Gastrocnemius medialis (tissue), 4 donors: ENCODE data around the gene RAMP2. TPM values are rescaled to one million over a fixed set of nuclear protein-coding genes. Genes with fewer than 3 reads are reported as not detected.

ENCODE experiments used
- ATAC-seq, 2 donors: fragments of 150-250 bp; one replicate each; pipeline ENCODE4 v1.9.1; 2016
- DNase-seq, 2 donors: peaks; one replicate each; pipeline ENCODE4 v3.0.0-alpha.2; 2019
- H3K27ac ChIP-seq, 4 donors: fragments of 200-600 bp; sonication (generic); 1 replicate in 1 of 4; 2 replicates in 3 of 4; pipeline ENCODE4 v1.5.1; 2016 to 2018; ENCODE audit warnings: mild to moderate bottlenecking in 2 of 4, moderate library complexity in 1 of 4
- H3K27me3 ChIP-seq, 3 donors: fragments of 200-600 bp; sonication (generic) in 2 of 3; 1 replicate in 1 of 3; 2 replicates in 2 of 3; pipeline versions ENCODE4 v1.5.1 to v1.6.0; 2016 to 2019; ENCODE audit warnings: mild to moderate bottlenecking in 1 of 3, moderate library complexity in 1 of 3
- H3K36me3 ChIP-seq, 2 donors: fragments of 200-600 bp; sonication (generic) in 1 of 2; one replicate each; pipeline ENCODE4 v1.5.1; 2017 to 2018
- H3K4me1 ChIP-seq, 2 donors: fragments of 200-600 bp; sonication (generic) in 1 of 2; one replicate each; pipeline ENCODE4 v1.5.1; 2016 to 2017; ENCODE audit warnings: mild to moderate bottlenecking in 2 of 2
- H3K4me3 ChIP-seq, 4 donors: fragments of 200-600 bp; sonication (generic) in 3 of 4; 1 replicate in 1 of 4; 2 replicates in 3 of 4; pipeline ENCODE4 v1.5.1; 2016 to 2019; ENCODE audit warnings: mild to moderate bottlenecking in 2 of 4
- H3K9me3 ChIP-seq, 3 donors: fragments of 200-600 bp; sonication (generic) in 2 of 3; 1 replicate in 1 of 3; 2 replicates in 2 of 3; pipeline ENCODE4 v1.5.1; 2016 to 2019
- POLR2A ChIP-seq, 2 donors: fragments of 450-650 bp; IDR thresholded peaks; one replicate each; pipeline ENCODE4 v1.6.1; 2017; ENCODE audit warnings: antibody characterized with exemption in 2 of 2, mild to moderate bottlenecking in 2 of 2, moderate library complexity in 2 of 2
- in situ Hi-C, 4 donors: fragments of 200-750 bp; cut with MboI; loops; one replicate each; pipeline versions ENCODE4 v1.15.0 to v1.8.0; 2017; ENCODE audit warnings: low sequenced_read_pairs in 4 of 4
- intact Hi-C: fragments of 100-400 bp; cut with DNase I; formaldehyde crosslinking; loops from one replicate; pipeline ENCODE4 v1.15.1; 2023; ENCODE audit warnings: low total_unique reads
- total RNA-seq, 4 donors: library from RNA; depleted of rRNA; stranded (reverse); fragments of >200 nt; gene quantifications; one replicate each; pipeline versions ENCODE4 v1.1.0 to v1.2.3, GENCODE V29; 2016
- TF ChIP-seq, protein P1 (sequence below), 5 experiments: fragments of 450-650 bp in 3 of 5; fragments of 200-600 bp in 2 of 5; sonication (generic) in 2 of 5; IDR thresholded peaks in 4 of 5; conservative IDR thresholded peaks in 1 of 5; 1 replicate in 4 of 5; 2 replicates in 1 of 5; pipeline ENCODE4 v1.5.1; 2016 to 2019; ENCODE audit warnings: antibody characterized with exemption in 5 of 5, mild to moderate bottlenecking in 3 of 5, moderate library complexity in 3 of 5

RAMP2 gene
- total RNA-seq, 4 donors from 2014 or later: 17.5 to 31.2 (median 20.7) TPM

GRCh38 chr17:42796066-42796758 lies 35.2 kb downstream of the RAMP2 start:
- TF ChIP-seq, protein P1, sequence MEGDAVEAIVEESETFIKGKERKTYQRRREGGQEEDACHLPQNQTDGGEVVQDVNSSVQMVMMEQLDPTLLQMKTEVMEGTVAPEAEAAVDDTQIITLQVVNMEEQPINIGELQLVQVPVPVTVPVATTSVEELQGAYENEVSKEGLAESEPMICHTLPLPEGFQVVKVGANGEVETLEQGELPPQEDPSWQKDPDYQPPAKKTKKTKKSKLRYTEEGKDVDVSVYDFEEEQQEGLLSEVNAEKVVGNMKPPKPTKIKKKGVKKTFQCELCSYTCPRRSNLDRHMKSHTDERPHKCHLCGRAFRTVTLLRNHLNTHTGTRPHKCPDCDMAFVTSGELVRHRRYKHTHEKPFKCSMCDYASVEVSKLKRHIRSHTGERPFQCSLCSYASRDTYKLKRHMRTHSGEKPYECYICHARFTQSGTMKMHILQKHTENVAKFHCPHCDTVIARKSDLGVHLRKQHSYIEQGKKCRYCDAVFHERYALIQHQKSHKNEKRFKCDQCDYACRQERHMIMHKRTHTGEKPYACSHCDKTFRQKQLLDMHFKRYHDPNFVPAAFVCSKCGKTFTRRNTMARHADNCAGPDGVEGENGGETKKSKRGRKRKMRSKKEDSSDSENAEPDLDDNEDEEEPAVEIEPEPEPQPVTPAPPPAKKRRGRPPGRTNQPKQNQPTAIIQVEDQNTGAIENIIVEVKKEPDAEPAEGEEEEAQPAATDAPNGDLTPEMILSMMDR (IDR thresholded peaks at IDR 0.05 in 4 of 5, conservative IDR thresholded peaks at IDR 0.05 in 1 of 5): no peak
- no peak for TF ChIP-seq POLR2A (IDR thresholded peaks at IDR 0.05)
- in situ Hi-C loops: no loop called here

GRCh38 chr17:42797067-42798007 lies 36.3 kb downstream of the RAMP2 start:
- Histone ChIP-seq H3K36me3 (peaks cover 0 to 5% of the 10 kb centered on the region in 2 donors), H3K27ac (peak overlapping the region; percentile 85 to 95 (median 86)), H3K4me1 (peaks cover 17 to 18% of the 10 kb centered on the region in 2 donors), H3K4me3 (peak overlapping the region; percentile 78 to 94 (median 87)), H3K27me3 (no peaks in the 10 kb centered on the region), H3K9me3 (no peaks in the 10 kb centered on the region)
- intact Hi-C loops (loop anchor here (1.0 kb wide), 1 partner anchor 24 kb away; the partner anchor contains the start of gene VPS25), in situ Hi-C loops (no loop called here)
- no peak for DNase-seq
- no peak for ATAC-seq
- no peak for TF ChIP-seq POLR2A (IDR thresholded peaks at IDR 0.05)
- TF ChIP-seq, protein P1 (IDR thresholded peaks at IDR 0.05 in 4 of 5, conservative IDR thresholded peaks at IDR 0.05 in 1 of 5): no peak

More at GRCh38 chr17:42796066-42796758, 35.2 kb downstream of the RAMP2 start:
- peaks cover 17 to 18% of the 10 kb centered on the region in 2 donors for H3K4me1 ChIP-seq
- no peak for ATAC-seq
- no peaks in the 10 kb centered on the region for H3K9me3 ChIP-seq
- no peaks in the 10 kb centered on the region for H3K27me3 ChIP-seq
- no peak overlapping the region for H3K4me3 ChIP-seq
- DNase-seq: no peak
- H3K27ac ChIP-seq: no peak overlapping the region
- intact Hi-C loops: no loop called here
- H3K36me3 ChIP-seq: peaks cover 0 to 5% of the 10 kb centered on the region in 2 donors

DNA sequence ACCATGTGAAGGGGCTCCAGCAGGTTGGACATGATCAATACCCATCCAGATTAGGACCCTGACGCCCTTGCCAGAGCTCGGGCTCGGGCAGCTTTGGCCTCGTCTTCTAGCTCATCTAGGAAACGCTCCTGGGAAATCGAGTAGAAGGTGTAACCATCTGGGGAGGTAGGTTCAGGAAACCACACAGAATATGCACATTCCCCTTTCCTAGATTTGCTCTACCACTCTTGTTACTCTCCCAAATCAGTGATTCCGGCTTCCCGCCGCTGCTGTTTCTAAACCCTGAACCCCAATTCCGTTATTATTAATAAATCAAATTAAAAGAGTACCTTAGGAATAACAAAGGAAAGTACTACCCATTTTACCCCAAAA lies 37.0 kb downstream of the RAMP2 start:
- ATAC-seq (no peak), DNase-seq (no peak)
- Histone ChIP-seq H3K36me3 (peaks cover 0 to 5% of the 10 kb centered on the region in 2 donors), H3K4me1 (peaks cover 17 to 18% of the 10 kb centered on the region in 2 donors), H3K9me3 (no peaks in the 10 kb centered on the region), H3K4me3 (peak overlapping the region; percentile 78 to 94 (median 87)), H3K27ac (peak overlapping the region; percentile 85 to 95 (median 86)), H3K27me3 (no peaks in the 10 kb centered on the region)
- intact Hi-C loops (loop anchor here (1.0 kb wide), 1 partner anchor 25 kb away; the partner anchor contains the start of gene VPS25), in situ Hi-C loops (no loop called here)
- TF ChIP-seq, protein P1 (IDR thresholded peaks at IDR 0.05 in 4 of 5, conservative IDR thresholded peaks at IDR 0.05 in 1 of 5): no peak
- no peak for TF ChIP-seq POLR2A (IDR thresholded peaks at IDR 0.05)

DNA sequence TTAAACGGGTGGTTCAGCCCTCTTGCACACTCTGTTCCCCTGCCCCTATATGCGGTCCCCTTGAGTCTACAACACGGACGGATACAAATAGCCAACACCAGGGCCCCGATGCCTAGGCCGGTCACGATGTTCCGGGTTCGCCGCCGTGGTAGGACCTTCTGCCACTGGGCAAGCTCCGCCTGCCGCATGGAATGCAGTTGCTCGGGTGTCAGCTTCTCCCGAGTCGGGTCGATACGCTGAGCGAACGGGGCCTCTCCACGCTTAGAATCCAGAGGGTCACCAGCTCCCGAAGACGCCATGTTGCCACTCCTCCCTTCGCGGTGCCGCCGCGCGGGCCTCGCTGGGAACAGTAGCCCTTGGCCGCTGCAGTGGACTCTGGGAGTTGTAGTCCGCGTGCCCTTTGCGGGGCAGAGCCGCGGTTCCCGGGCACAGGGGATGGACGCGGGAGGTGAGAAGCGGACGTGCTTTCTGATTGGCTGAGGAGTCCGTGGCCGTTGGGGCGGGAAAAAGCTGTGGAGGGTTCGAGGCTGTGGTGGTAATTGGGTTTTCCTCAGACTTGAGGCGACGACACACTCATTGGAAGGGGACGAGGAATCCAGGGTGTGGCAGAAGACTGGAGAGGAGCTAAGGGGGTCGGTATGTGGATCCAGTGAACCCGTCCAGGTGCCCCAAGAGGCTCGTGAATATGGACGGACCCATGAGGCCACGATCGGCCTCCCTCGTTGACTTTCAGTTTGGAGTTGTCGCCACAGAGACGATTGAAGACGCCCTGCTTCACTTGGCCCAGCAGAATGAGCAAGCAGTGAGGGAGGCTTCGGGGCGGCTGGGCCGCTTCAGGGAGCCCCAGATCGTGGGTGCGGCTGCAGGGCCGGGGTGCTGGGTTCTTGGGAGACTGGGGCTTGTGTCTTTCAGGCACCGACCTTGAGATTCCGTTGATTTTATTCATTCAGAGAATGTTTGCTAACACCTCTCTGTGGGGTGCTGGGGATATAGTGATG lies 37.7 kb downstream of the RAMP2 start, which contains the start of the genes CNTD1 and COA3:
TSS of gene CNTD1 (plus strand) at position 479 of the 998 bp plus-strand sequence. CDS start at position 686, 207 bp downstream.
TSS of gene COA3 (minus strand) at position 322 of the 998 bp plus-strand sequence. CDS start at position 299, 23 bp downstream.
- peaks cover 0 to 5% of the 10 kb centered on the region in 2 donors for H3K36me3 ChIP-seq
- peak; percentile 97 for ATAC-seq
- peak; percentile 77 to 84 for DNase-seq
- in situ Hi-C loops: no loop called here
- peak within 1 kb of the TSS; percentile 78 to 94 (median 87) for H3K4me3 ChIP-seq
- TF ChIP-seq, protein P1 (IDR thresholded peaks at IDR 0.05 in 4 of 5, conservative IDR thresholded peaks at IDR 0.05 in 1 of 5): peak in 1 of 5 experiments; percentile 19
- no peak for TF ChIP-seq POLR2A (IDR thresholded peaks at IDR 0.05)
- intact Hi-C loops: loop anchor here (1.0 kb wide), 1 partner anchor 25 kb away; the partner anchor contains the start of gene VPS25
- H3K9me3 ChIP-seq: no peaks in the 10 kb centered on the region
- H3K27me3 ChIP-seq: no peaks in the 10 kb centered on the region
- H3K4me1 ChIP-seq: peaks cover 17 to 18% of the 10 kb centered on the region in 2 donors
- peak within 1 kb of the TSS; percentile 85 to 95 (median 86) for H3K27ac ChIP-seq
